ENCODE results near the gene AVPI1.

GRCh38 chr10:97708976-97709946 is 22.2 kb upstream of the AVPI1 start:
- TF ChIP-seq YY1 (tag by site-specific recombination; IDR thresholded peaks at IDR 0.05) (no peak), ZNF239 (tag by site-specific recombination; IDR thresholded peaks at IDR 0.05) (no peak), ZNF148 (tag by site-specific recombination; IDR thresholded peaks at IDR 0.05; ENCODE audit: borderline replicate concordance) (no peak), CTCF (tag by site-specific recombination; IDR thresholded peaks at IDR 0.05) (no peak), ATF2 (tag by site-specific recombination; IDR thresholded peaks at IDR 0.05; ENCODE audit: low read depth) (no peak), ZNF585B (tag by site-specific recombination; IDR thresholded peaks at IDR 0.05) (no peak), ZFP3 (tag by site-specific recombination; IDR thresholded peaks at IDR 0.05; ENCODE audit: low read depth) (no peak), REST (tag by site-specific recombination; IDR thresholded peaks at IDR 0.05) (no peak), ZNF530 (tag by site-specific recombination; IDR thresholded peaks at IDR 0.05; ENCODE audit: low read depth) (no peak), ZNF184 (tag by site-specific recombination; IDR thresholded peaks at IDR 0.05) (no peak)

Data from HEK293 (cell line).